ENCODE measurements around the gene AP1M1. TPM values are rescaled to one million over a fixed set of nuclear protein-coding genes. Genes with fewer than 3 reads are reported as not detected.

AP1M1 gene
- total RNA-seq, 6 experiments from 2014 or later = 83.1 to 97.6 (median 93.3) TPM

DNA sequence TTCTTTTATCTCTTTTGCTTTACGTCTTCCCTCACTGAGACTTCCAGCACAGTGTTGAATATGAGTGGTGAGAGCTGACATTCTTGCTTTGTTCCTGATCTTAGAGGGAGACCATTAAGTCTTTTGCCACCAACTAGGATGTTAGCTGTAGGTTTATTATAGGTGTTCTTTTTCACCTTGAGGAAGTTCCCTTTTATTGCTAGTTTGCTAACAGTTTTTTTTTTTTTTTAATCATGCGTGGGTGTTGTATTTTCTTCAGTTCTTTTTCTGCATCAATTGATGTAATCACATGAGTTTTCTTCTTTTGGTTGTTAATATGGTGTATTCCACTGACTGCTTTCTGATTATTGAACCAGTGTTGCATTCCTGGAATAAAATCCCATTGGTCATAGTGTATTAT is 21.1 kb downstream of the AP1M1 start:
- Mint-ChIP-seq H3K27ac (no peak overlapping the region), H3K27me3 (ENCODE audit: insufficient read depth) (peaks cover 3% of the 10 kb centered on the region), H3K9me3 (peaks cover 42% of the 10 kb centered on the region), H3K4me3 (no peak overlapping the region), H3K4me1 (ENCODE audit: low read depth) (no peaks in the 10 kb centered on the region), H3K36me3 (ENCODE audit: low read depth) (peaks cover 75% of the 10 kb centered on the region)
- DNase-seq = no peak
- TF ChIP-seq, protein P1, sequence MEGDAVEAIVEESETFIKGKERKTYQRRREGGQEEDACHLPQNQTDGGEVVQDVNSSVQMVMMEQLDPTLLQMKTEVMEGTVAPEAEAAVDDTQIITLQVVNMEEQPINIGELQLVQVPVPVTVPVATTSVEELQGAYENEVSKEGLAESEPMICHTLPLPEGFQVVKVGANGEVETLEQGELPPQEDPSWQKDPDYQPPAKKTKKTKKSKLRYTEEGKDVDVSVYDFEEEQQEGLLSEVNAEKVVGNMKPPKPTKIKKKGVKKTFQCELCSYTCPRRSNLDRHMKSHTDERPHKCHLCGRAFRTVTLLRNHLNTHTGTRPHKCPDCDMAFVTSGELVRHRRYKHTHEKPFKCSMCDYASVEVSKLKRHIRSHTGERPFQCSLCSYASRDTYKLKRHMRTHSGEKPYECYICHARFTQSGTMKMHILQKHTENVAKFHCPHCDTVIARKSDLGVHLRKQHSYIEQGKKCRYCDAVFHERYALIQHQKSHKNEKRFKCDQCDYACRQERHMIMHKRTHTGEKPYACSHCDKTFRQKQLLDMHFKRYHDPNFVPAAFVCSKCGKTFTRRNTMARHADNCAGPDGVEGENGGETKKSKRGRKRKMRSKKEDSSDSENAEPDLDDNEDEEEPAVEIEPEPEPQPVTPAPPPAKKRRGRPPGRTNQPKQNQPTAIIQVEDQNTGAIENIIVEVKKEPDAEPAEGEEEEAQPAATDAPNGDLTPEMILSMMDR (IDR thresholded peaks at IDR 0.05) = no peak

DNA sequence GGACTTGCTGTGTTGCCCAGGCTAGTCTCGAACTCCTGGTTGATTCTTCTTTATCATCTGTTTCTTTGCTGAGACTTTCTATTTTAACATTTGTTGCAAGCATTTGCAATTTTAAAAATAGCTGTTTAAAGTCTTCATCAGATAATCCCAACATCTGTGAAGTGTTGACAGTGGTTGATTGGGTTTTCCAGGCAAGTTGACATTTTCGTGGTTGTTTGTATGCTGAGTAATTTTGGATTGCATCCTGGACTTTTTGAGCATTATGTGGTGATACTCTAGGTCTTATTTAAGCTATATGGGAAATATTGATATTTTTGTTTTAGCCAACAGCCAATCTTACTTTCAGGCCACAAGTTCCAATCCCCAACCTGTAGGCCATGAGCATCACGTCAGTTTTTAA is 25.1 kb downstream of the AP1M1 start:
- no peak for DNase-seq
- H3K27ac Mint-ChIP-seq = no peak overlapping the region
- TF ChIP-seq, protein P1 (IDR thresholded peaks at IDR 0.05) = no peak
- peaks cover 42% of the 10 kb centered on the region for H3K9me3 Mint-ChIP-seq
- H3K36me3 Mint-ChIP-seq (ENCODE audit: low read depth) = peaks cover 52% of the 10 kb centered on the region
- peaks cover 3% of the 10 kb centered on the region for H3K27me3 Mint-ChIP-seq (ENCODE audit: insufficient read depth)
- no peaks in the 10 kb centered on the region for H3K4me1 Mint-ChIP-seq (ENCODE audit: low read depth)
- H3K4me3 Mint-ChIP-seq = no peak overlapping the region

DNA sequence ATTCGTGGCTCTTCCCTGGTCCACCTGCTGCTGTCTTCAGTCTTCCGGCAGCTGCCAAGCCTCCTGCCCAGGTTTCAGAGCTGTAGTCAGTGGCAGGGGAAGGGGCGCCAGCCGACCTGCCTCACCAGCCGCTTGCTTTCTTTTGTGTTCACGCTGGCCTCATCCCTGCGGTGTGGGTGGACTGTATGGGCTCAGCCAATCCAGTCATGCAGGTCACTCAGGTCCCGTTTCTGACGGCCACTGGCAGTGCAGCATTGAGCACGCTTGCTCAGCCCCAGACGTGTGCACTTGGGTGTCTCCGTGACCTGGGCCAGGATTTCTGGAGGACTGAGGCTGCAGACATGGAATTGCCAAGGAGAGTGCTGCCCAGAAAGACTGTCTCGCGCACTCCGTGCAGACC is 26.0 kb downstream of the AP1M1 start:
- peaks cover 3% of the 10 kb centered on the region for H3K27me3 Mint-ChIP-seq (ENCODE audit: insufficient read depth)

DNA sequence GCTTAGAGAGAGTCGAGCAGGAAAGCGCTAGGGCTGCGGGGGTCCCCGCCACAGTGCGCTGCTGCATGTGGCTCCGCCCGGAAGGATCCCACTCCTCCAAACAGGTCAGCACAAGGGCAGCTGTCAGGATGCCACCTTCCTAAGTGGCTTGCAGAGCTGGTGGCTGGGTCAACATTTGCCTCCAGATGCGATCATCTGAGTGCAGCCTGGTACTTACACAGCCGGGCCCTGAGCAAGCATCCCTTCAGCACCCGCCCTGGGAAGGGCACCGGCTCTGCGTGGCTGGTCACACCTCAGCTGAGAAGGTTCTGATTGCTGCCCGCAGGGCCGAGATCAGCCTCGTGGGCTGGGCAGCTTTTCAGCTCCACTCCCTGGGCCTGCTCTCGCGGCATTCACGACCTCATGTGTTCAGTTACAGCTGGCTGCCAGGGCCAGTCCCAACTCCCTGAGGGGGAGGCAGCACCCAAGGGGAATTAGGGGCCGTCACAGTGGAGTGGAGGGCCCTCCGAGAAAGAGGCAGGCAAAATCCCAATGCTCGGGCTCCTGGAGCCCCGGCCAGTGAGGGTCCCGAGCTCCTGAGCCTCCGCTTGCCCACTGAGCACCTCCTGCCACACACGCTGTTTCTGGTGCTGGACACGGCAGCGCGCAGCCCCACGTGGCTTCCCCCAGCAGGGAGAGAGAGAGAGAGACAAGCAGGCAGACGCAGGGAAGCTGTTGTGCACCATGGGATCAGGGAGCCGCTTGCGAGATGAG is 26.8 kb downstream of the AP1M1 start:
- no peak overlapping the region for H3K4me3 Mint-ChIP-seq
- peaks cover 3% of the 10 kb centered on the region for H3K27me3 Mint-ChIP-seq (ENCODE audit: insufficient read depth)
- peaks cover 38% of the 10 kb centered on the region for H3K36me3 Mint-ChIP-seq (ENCODE audit: low read depth)
- H3K9me3 Mint-ChIP-seq = peaks cover 34% of the 10 kb centered on the region
- DNase-seq = no peak
- TF ChIP-seq, protein P1 (IDR thresholded peaks at IDR 0.05) = no peak
- no peaks in the 10 kb centered on the region for H3K4me1 Mint-ChIP-seq (ENCODE audit: low read depth)
- H3K27ac Mint-ChIP-seq = no peak overlapping the region

More for the DNA sequence above, 26.0 kb downstream of the AP1M1 start:
- no peak overlapping the region for H3K4me3 Mint-ChIP-seq
- H3K27ac Mint-ChIP-seq = no peak overlapping the region
- peaks cover 43% of the 10 kb centered on the region for H3K36me3 Mint-ChIP-seq (ENCODE audit: low read depth)
- no peak for DNase-seq
- peaks cover 40% of the 10 kb centered on the region for H3K9me3 Mint-ChIP-seq
- no peaks in the 10 kb centered on the region for H3K4me1 Mint-ChIP-seq (ENCODE audit: low read depth)
- TF ChIP-seq, protein P1 (IDR thresholded peaks at IDR 0.05) = no peak

DNA sequence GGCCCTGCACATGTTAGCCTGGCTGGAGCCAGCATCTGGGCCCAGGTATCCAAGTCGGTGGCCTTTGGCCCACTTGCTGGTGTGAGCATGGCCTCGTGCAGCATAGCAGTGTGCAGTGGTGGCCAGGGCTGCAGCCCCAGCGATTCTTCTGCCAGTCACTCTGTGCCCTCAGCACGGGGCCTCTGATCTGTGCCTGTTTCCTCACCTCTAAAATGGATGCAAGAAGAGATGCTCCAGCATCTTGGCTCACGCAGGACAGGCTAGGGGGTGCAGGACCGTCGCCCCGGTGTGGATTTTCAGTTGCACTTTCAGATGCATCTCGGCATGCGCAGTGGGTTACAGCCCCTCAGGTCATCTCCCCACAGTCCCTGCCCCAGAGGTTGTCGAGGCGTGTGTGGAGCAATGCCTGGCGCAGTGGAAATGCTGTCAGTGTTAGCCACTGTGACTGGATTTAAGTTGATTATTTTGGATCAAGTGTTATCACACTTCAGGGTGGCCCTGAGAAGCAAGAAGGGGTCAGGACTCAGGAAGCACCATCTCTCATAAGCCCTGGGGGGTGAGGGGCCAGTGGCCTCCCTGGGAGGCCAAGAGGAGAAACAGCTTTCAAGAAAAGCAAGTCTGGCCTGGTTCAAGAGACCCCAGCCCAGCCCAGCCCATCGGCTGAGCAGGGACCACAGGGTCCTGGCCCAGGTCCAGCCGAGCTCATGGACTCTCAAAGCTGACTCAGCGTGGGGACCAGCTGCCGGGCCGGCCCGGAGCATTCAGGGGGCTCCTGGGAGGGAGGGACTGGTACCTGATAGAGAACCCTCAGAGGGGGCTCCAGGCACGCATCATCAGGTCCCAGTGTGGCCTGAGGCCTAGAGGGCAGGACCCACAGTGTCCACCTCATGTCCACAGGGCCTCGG is 27.8 kb downstream of the AP1M1 start:
- Mint-ChIP-seq H3K4me1 (ENCODE audit: low read depth) (no peaks in the 10 kb centered on the region), H3K4me3 (no peak overlapping the region), H3K27me3 (ENCODE audit: insufficient read depth) (peaks cover 3% of the 10 kb centered on the region), H3K27ac (no peak overlapping the region), H3K36me3 (ENCODE audit: low read depth) (peaks cover 34% of the 10 kb centered on the region), H3K9me3 (peaks cover 24% of the 10 kb centered on the region)
- no peak for DNase-seq
- TF ChIP-seq, protein P1 (IDR thresholded peaks at IDR 0.05) = no peak

All from HFFc6 (cell line).